ENCODE data around the gene TECPR2.

GRCh38 chr14:102499401-102500157, 136.8 kb downstream of the TECPR2 start:
- TF ChIP-seq CTCF (IDR thresholded peaks at IDR 0.05; ENCODE audit: insufficient read depth, low read length) (no peak), POLR2AphosphoS5 (IDR thresholded peaks at IDR 0.05; ENCODE audit: low read depth) (no peak)
